A549 (cell line): Measurements from ENCODE around the gene TMEM135.

ENCODE experiments used
- CEBPB ChIP-seq, 2 experiments: fragments of >200 bp in 1 of 2; sonication (Bioruptor Twin) in 1 of 2; formaldehyde crosslinking in 1 of 2; IDR thresholded peaks; 2 replicates each; pipeline ENCODE4 v1.6.1; 2012 to 2016
- CHD2 ChIP-seq: fragments of 150-350 bp; IDR thresholded peaks from 2 replicates; pipeline ENCODE4 v1.6.1; 2014; ENCODE audit warnings: low read length; ENCODE audit not compliant: partially characterized antibody
- CTCF ChIP-seq: fragments of >200 bp; sonication (Bioruptor Twin); formaldehyde crosslinking; IDR thresholded peaks from 3 replicates; pipeline ENCODE4 v1.5.1; 2016
- HDAC2 ChIP-seq: fragments of 200-600 bp; sonication (generic); IDR thresholded peaks from 2 replicates; pipeline ENCODE4 v1.6.1; 2016
- KDM5A ChIP-seq: fragments of 200-600 bp; sonication (generic); IDR thresholded peaks from 2 replicates; pipeline ENCODE4 v1.6.1; 2016; ENCODE audit warnings: antibody characterized with exemption, mild to moderate bottlenecking
- MAZ ChIP-seq: fragments of 150-350 bp; IDR thresholded peaks from 2 replicates; pipeline ENCODE4 v1.6.1; 2014; ENCODE audit warnings: antibody characterized with exemption, low read depth, low read length, borderline replicate concordance
- RFX5 ChIP-seq: fragments of 450-650 bp; IDR thresholded peaks from 2 replicates; pipeline ENCODE4 v1.7.1; 2014; ENCODE audit warnings: antibody characterized with exemption, mild to moderate bottlenecking, moderate library complexity
- SMC3 ChIP-seq: fragments of >200 bp; sonication (Bioruptor Twin); formaldehyde crosslinking; IDR thresholded peaks from 3 replicates; pipeline ENCODE4 v1.6.1; 2018; ENCODE audit warnings: inconsistent platforms

- TF ChIP-seq RFX5 (no peak), MAZ (no peak), CTCF (no peak), CHD2 (no peak), HDAC2 (no peak), KDM5A (no peak), SMC3 (no peak), CEBPB (IDR thresholded peaks at IDR 0.05) (no peak)
Observed at GRCh38 chr11:87366346-87366745, 328.6 kb downstream of the TMEM135 start.
